Subcutaneous adipose tissue (tissue), 4 donors: ENCODE data around the gene PRPF31. TPM values are rescaled to one million over a fixed set of nuclear protein-coding genes. Genes with fewer than 3 reads are reported as not detected.

ENCODE experiments used
- CTCF ChIP-seq: fragments of 450-650 bp; IDR thresholded peaks from one replicate; pipeline ENCODE4 v1.5.1; 2016; ENCODE audit warnings: low read depth, mild to moderate bottlenecking, control low read depth, antibody characterized with exemption, moderate library complexity
- total RNA-seq, 4 donors: library from RNA; depleted of rRNA; stranded (reverse); fragments of >200 nt; gene quantifications; one replicate each; pipeline ENCODE4 v1.1.0, GENCODE V29; 2016

Gene PRPF31
- total RNA-seq, 4 donors from 2014 or later = 26.6 to 43.6 (median 36.9) TPM

- TF ChIP-seq CTCF = no peak
Measured at GRCh38 chr19:54084410-54084809, 31.1 kb upstream of the PRPF31 start.

- TF ChIP-seq CTCF = no peak
Measured at GRCh38 chr19:54094426-54095000, 21.0 kb upstream of the PRPF31 start.

- TF ChIP-seq CTCF = no peak
Measured at GRCh38 chr19:54095136-54095858, 20.3 kb upstream of the PRPF31 start.

GRCh38 chr19:54096617-54097106 lies 18.9 kb upstream of the PRPF31 start:
- TF ChIP-seq CTCF = no peak

- no peak for TF ChIP-seq CTCF
Measured at GRCh38 chr19:54099190-54099902, 16.2 kb upstream of the PRPF31 start.

GRCh38 chr19:54100561-54100960 lies 15.0 kb upstream of the PRPF31 start, which contains the start of gene OSCAR:
Gene OSCAR, minus strand, starts transcription at chr19:54100803. Its CDS starts 11 bp downstream, at chr19:54100792.
- no peak for TF ChIP-seq CTCF
